ENCODE measurements around the gene PRPSAP2.
"Not testable (repeated sequence)": the region's sequence is repeated elsewhere in the genome, so short reads cannot be mapped to it uniquely, and the experiment has no call there.

The PRPSAP2 gene

GRCh38 chr17:18947866-18948265 lies 89.9 kb downstream of the PRPSAP2 start:
- no peak for DNase-seq

- no peak for DNase-seq
Observed at GRCh38 chr17:18948476-18949006, 90.6 kb downstream of the PRPSAP2 start.

GRCh38 chr17:18949566-18949965 lies 91.6 kb downstream of the PRPSAP2 start:
- no peak for DNase-seq

DNA sequence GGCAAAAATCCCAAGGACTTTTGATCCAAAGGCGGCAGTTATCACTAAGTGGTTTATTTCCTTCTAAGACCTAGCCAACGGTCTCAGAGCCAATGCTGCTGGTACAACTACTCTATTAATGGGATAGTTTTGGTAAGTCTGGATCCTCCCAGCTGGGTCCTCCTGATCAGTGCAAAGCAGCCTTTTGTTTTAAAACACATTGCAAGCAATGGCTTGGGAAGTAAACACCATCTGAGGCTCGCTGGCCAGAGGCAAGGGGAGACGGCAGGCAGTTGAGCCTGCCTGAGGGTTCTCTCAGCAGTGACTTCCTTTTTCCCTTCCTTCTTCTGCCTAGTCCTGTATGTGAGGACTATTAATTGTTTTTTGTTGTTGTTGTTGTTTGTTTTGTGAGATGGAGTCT lies 92.4 kb downstream of the PRPSAP2 start:
- DNase-seq: no peak

DNA sequence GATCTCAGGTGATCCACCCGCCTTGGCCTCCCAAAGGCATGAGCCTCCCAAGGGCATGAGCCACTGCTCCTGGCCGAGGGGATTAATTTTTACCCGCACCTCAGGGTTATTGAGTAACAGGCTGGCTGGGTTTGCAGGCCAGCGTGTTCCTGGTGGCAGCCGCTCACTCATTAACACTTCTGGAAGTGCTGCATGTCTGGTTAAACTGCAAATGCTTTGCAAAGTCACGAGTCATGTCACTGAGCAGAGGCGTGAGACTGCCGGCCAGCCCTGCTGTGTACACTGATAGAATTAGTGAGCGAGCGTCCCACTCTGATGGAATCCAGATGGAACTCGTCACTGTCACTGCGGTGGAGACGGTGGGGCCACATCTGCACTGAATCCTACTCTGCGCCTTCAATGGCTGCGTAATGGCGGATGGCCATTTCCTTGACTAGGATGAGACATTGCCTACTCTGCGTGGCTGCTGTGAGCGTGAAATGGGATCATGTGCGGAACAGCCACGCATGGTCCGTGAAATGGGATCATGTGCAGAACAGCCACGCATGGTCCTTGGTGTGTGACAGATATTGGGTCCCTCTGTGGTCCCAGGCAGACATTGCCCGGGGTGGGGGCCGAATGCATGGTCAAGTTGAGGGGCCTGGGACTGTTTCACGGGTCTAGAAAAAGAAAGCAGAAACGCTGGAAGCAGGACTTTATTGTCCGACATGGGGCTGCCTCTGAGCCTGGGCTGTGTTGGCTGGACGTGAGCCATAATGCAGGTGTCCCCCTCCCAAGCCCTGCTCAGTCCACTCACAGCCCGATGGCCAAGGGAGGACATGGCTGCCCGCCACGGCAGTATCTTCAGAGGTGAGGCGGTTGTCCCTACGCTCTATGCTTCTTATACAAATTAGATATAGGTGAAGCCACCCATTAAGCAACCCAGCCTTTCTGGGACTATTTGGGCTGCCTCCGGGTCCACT lies 93.3 kb downstream of the PRPSAP2 start:
- DNase-seq: no peak

DNA sequence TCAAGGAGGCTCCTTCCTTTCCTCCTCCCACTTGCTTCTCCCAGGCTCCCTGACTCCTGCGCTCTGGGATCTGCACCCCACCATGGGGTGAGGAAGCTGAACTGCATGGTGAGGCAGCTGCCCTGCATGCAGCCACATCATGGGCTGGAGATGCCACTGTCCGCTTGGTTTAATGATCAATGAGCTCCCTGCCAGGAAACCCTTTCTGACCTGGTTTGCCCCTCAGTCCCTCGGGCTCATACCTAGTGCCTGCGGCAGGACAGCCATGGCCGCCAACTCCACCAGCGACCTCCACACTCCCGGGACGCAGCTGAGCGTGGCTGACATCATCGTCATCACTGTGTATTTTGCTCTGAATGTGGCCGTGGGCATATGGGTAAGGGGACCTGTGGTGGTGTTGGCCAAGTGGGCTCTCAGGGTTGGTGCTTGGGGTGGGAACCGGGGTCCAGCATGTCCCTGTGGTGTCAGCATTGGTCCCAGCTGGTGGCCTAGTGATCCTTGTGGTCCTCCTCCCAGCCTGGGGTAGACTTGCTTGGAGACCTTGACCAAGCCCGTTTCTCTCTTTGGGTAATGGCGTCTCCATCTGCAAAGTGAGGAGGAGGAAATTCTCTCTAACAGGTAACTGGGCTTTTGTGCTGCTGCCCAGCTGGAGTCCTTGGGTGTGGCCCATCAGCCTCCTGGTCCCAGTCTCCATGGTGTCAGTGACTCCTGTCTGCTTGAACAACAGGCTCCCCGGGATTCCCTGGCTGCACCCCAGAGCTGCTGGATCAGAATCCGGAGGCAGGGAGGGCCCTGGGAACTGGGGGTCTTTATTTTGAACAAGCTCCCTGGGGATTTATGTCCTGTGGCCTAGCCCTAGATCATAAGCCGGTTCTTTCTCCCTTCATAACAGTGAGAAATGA lies 94.3 kb downstream of the PRPSAP2 start, which contains the start of gene SLC5A10:
Gene SLC5A10, plus strand, starts transcription at position 225 of the 902 bp plus-strand sequence. Its CDS starts 41 bp downstream, at position 266.
- no peak for DNase-seq

DNA sequence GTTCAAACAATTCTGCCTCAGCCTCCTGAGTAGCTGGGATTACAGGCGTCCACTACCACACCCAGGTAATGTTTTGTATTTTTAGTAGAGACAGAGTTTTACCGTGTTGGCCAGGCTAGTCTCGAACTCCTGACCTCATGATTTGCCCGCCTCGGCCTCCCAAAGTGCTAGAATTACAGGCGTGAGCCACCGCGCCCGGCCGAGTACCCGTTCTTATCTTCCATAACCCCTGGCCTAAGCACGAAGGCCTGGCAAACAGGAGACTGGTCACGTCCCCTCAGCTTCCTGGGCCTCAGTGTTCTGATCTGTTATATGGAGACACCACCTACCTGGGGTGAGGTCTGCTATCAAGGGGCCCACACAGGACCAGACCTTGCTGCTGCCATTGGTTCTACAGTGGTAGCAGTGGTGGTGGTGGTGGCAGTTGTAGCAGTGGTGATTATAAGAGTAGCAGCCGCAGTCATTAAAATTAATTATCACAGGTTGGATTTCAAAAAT lies 95.3 kb downstream of the PRPSAP2 start:
- no peak for DNase-seq

DNA sequence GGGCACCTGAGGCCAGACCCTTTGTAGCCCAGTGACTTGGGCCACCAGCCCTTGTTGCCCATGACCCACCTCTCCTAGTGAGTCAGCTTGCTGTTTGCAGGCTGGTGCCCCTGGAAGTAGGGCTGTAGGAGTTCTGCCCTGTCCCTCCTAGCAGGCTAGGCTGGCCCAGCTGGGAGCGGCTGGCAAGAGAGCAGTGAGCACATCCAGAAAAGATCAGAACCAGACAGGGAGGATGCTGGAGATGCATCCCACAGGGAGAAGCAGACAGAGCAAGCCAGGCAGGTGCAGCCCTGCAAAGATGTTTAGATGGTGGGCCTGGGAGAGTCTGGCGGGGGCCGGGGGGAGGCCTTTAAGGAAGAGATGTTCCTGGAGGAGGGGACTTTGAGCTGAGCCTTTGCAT lies 96.4 kb downstream of the PRPSAP2 start:
- no peak for DNase-seq

DNA sequence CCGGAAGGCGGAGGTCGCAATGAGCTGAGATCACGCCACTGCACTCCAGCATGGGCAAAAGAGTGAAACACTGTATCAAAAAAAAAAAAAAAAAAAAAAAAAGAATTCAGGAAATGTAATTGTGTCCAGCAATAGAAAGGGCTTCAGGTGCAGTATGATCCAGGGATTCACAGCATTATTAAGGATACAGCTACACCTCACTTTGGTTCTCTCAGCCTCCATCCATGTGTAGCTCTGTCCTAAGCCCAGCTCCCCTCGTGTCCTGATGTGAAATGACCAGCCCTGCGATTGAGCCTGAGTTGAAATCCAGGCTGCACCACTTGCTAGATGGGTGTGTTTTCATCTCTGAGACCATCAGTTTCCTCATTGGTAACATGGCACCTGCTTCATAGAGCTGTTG lies 97.1 kb downstream of the PRPSAP2 start:
- no peak for DNase-seq

DNA sequence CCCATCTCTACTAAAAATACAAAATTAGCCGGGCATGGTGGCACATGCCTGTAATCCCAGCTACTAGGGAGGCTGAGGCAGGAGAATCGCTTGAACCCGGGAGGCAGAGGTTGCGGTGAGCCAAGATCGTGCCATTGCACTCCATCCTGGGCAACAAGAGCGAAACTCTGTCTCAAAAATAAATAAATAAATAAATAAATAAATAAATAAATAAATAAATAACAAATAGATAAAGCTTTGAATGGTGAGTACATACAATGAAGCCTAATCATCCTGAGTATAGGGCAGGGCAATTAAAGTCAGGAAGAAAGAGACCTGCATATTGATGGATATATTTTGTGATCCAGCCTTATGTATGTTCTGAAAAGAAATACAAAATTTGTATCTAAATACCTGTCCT lies 98.1 kb downstream of the PRPSAP2 start:
- not testable (repeated sequence) for DNase-seq

DNA sequence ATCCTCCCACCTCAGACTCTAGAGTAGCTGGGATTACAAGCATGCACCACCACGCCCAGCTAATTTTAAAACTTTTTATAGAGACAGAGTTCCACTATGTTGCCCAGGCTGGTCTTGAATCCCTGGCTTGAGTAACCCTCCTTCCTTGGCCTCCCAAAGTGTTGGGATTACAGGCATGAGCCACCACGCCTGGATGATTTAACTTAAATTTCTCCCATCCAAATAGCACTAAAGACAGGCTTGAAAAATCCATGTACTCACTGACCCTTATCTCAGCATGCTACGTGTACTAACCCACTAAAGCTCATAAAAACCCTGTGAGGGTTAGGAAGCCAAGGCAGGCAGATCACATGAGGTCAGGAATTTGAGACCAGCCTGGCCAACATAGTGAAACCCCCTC lies 98.7 kb downstream of the PRPSAP2 start:
- no peak for DNase-seq

DNA sequence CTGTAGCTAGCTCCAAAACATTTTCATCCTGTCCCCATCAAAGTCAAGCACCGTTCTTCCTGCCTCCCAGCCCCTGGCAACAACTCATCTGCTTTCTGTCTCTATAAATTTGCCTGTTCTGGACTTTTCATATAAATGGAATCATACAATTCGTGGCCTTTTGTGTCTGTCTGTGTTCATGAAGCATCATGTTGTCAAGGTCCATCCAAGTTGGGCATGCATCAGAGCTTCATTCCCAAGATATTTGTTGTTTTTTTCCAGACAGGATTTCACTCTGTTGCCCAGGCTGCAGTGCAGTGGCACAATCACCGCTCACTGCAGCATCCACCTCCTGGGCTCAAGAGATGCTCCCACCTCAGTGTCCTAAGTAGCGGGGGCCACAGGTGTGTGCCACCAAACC lies 99.9 kb downstream of the PRPSAP2 start:
- no peak for DNase-seq

GRCh38 chr17:18958611-18959010 lies 100.7 kb downstream of the PRPSAP2 start:
- no peak for DNase-seq

DNA sequence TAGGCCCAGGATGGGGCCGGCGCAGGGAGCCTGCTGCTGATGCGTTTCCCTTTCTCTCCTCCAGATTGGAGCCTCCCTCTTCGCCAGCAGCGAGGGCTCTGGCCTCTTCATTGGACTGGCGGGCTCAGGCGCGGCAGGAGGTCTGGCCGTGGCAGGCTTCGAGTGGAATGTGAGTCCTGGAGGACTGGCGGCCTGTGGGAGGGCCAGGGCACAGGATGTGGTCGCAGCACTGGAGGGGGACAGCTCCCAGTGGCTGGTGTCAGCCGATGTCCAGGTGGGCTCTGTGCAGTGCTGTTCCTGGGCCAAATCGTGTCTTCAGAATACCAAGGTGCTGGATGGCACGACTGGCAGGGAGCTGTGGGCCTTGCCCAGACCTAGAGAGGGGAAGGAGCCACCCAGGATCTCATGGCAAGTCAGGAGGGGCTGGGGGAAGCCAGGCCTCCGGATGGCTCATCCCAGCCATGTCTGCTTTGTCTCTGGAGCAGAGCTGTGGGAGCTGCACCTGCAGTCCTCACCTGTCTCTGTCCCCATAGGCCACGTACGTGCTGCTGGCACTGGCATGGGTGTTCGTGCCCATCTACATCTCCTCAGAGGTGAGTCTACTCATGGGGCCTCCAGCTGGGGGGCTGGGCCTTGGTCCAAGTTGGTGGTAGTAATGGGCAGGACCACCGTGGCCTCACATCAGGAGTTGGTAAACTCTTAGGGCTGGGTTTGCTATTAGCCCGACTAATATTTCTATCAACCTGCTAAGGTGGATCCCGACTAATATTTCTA lies 101.3 kb downstream of the PRPSAP2 start:
- DNase-seq: no peak

- DNase-seq: no peak
Observed at GRCh38 chr17:18959845-18960240, 101.9 kb downstream of the PRPSAP2 start.

DNA sequence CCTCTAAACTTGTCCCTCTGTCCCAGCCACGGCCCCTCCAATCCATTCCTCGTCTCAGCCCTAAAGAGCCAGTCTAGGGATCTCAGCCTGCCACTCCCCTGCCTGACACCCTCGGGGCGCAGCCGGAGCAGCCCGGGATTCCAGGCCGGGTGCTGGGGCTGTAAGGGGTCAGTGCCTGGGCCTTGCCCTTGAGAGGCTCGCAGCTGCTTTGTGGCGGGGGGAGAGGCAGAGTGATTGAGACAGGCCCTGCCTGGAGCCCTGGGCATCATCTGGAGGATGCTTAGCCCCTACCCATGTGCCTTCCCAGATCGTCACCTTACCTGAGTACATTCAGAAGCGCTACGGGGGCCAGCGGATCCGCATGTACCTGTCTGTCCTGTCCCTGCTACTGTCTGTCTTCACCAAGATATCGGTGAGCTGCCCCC lies 102.3 kb downstream of the PRPSAP2 start:
- no peak for DNase-seq

DNA sequence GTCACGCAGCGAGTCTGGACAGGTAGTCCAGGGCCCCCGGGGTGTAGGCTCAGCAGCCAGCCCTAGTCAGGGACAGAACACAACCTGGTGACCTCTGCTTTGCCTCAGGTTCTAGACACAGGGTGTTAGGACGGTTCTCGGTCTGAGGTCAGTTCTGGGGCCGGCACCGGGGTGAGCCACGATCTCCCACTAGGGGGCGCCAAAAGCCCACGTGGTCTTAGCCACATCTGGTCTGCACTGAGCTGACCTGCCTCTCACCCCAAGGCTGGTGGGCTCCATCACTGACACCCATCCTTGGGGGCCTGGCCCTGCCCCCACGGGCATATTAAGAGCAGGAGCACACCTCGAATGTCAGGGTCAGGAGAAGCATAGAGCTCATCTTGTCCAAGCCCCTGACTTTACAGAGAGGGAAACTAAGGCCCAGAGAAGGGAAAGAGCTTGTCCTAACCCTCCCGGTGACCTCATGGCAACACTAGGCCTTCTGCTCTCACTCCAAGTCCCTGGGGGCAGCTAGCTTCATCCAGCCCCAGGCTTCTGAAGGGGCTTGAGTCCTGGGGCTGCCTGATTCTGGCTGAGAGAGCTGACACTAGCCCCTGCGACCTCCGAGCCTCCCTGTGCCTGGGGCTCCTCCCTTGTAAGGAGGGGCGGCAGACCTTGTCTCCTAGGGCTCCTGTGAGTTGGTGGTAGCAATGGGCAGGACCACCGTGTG lies 103.0 kb downstream of the PRPSAP2 start:
- peak; percentile 54 for DNase-seq

DNA sequence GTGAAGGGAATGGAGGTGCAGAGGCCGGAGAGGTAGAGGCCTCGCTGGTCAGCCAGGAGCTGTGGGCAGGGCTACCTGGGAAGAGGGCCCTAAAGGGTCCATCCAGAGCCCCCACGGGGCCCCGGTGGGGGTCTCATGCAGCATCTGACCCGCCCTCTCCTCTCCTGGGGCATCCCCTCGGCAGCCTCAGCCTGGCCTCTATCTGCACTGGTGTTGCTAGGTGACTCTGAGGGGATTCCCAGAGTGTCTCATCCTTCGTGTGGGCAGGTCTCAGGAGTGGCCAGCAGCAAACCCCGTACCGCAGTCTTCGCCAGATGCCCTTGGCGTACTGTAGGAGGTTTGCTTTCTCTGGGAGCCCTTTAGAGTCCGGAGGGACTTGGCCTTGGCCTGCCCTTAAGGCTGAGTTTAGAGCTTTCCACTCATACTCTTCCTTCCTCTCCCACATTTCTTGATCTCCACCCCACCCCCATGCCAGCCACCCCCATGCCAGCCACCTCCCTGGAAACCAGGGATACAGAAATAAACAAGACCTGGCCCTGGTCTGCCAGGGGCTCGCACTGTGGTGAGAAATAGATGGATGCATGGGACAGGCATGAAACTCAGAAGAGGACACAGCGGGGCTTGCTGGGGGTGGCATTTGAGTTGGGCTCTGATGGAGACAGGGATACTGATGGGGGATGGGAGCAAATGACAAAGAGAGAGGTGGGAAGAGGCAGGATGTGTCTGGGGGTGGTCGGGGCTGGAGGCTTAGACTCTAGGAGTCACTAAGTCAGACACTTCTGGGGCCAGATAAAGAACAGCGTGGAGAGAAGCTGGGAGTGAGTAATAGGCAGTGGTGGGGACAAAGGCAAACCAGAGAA lies 103.9 kb downstream of the PRPSAP2 start:
- DNase-seq: no peak

DNA sequence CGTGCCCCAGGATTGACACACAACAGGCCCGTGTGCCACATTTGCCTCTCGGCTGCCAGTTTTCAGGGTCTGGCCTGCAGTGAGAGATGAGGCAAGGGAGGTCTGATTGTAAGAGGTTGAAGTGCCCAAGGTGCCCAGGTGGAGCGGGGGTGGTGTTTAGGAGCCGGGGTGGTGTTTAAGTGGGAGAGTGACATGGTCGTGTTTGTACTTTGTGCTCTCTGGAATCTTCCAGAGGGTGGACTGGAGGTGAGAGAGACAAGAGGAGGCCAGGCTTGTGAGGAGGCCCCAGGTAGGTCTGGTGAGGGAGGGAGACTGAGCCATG lies 104.5 kb downstream of the PRPSAP2 start:
- DNase-seq: no peak

DNA sequence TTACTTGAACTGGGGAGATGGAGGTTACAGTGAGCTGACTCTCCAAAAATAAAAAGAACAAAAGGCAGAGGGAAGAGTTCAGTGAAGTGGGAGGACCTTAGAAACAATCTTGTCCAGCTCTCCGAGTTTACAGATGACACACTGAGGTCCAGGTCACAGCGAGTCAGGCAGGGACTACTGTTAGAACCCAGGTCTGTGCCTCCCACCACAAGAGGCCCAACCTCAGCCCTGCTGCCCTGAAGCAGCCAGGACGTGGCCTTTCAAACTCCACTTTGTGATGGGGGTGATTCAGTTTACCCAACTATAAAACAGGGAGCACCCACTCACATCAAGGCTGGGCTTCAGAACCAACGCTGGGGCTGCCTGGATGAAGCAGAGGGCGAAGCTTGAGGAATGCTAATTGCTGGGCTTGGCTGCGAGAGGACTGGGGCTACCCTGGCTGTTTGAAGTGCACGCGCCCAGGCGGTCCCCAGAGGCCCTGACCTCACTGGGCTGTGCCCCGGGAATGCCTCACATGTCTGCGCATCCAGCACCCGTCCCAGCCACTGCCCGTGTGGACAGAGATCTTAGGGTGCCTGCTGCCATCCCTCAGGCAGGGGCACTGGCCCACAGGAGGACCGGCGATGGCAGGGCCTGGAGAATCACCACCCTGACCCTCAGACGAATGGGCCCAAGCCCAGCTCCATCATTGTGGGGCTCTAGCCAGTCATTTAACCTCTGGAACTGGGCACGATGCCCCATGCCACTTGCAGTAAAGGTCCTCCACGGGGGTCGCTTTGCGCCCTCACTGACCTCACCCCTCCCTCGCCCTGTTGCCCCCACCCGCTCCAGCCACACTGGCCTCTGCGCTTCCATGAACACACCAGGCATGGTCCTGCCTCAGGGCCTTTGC lies 105.4 kb downstream of the PRPSAP2 start:
- no peak for DNase-seq
